GM12801 (cell line): Measurements from ENCODE around the gene PKD1L1.

Experiments
- TF ChIP-seq, protein P1 (sequence below): IDR thresholded peaks from one replicate; pipeline ENCODE4 v1.5.1; 2011; ENCODE audit warnings: control low read depth; ENCODE audit not compliant: insufficient read length; ENCODE audit errors: extremely low read depth

Gene PKD1L1

DNA sequence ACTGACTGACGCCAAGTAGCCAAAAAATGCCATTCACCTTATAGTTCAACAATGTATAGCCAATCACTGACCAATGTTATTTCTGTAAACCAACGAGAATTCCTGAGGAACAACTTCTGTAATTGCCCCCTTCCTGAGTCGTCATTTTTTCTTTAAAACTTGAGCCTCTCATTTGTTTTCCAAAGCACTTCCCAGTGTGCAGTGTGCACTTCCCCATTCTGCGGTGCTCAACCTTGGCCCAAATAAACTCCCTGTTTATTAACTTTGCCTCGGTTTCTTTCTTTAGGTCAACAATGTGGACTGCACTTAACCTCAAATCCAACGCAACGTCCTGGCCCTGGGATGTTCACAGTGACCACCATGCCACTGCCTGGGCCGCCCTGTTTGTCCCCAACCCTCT lies 15.1 kb downstream of the PKD1L1 start:
- TF ChIP-seq, protein P1, sequence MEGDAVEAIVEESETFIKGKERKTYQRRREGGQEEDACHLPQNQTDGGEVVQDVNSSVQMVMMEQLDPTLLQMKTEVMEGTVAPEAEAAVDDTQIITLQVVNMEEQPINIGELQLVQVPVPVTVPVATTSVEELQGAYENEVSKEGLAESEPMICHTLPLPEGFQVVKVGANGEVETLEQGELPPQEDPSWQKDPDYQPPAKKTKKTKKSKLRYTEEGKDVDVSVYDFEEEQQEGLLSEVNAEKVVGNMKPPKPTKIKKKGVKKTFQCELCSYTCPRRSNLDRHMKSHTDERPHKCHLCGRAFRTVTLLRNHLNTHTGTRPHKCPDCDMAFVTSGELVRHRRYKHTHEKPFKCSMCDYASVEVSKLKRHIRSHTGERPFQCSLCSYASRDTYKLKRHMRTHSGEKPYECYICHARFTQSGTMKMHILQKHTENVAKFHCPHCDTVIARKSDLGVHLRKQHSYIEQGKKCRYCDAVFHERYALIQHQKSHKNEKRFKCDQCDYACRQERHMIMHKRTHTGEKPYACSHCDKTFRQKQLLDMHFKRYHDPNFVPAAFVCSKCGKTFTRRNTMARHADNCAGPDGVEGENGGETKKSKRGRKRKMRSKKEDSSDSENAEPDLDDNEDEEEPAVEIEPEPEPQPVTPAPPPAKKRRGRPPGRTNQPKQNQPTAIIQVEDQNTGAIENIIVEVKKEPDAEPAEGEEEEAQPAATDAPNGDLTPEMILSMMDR = no peak

DNA sequence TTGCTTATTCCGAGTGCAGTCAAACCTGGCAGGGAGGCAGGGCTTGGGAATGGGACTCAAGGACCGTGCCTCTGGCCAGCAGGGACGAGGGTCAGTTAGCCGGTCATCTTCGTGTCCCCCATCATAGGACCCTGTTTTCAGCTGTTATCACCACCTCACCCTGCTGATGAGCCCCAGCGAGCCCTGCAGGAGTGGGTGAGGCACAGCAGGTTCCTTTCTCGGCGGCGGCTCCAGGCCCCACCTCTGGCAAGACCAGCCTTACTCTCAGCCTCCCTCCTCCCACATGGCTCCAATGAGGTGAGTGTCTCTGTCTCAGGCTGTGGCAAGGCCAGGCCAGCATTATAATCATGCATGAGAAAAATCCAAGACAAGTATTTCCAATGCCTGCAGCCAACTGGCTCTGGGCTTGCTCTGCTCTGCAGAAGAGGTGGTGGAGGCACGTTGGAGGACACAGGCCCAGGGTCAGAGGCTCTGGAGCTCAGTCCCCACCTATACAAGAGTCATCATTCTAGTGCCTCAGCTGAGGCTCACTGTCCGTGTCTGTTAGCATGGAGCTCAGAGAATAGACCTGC lies 15.7 kb downstream of the PKD1L1 start:
- TF ChIP-seq, protein P1 = no peak

DNA sequence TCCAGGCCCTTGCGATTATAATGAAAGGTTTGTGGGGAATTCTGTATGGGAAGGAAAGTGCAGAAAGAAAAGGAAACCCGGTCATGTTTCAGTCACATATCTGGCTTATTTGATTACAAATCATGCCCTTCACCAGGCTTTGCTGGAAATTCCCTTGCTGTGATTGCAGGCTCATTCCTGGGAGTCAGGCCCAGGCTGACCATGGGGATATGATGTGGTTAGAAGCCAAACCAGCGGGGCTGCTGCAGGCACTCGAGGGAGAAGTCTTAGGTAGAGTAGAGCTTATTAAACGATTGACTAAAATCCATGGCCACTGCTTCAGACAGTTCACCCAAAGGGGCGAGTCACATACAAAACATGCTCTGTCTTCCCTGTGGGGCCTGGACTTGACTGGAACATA lies 16.2 kb downstream of the PKD1L1 start:
- TF ChIP-seq, protein P1 = no peak

- TF ChIP-seq, protein P1 = no peak
Observed at GRCh38 chr7:47931005-47932004, 17.0 kb downstream of the PKD1L1 start.

DNA sequence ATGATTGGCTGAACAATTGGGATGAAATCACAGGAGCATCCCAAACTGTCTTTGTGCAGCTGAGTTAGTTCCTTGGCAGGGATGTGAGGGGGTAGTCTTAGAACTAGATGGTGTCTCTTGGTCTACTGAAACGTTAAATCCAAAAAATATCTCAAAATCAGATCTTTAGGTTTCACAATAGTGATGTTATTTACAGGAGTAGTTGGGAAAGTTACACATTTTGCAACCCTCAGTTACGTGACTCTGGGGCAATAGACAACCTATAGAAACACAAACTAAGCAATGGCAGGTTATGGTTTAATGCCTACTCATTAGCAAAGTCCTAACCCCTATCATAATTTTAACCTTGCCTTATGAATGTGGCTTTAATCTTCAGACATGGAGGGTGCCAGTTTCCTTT lies 24.0 kb downstream of the PKD1L1 start:
- TF ChIP-seq, protein P1 = no peak

DNA sequence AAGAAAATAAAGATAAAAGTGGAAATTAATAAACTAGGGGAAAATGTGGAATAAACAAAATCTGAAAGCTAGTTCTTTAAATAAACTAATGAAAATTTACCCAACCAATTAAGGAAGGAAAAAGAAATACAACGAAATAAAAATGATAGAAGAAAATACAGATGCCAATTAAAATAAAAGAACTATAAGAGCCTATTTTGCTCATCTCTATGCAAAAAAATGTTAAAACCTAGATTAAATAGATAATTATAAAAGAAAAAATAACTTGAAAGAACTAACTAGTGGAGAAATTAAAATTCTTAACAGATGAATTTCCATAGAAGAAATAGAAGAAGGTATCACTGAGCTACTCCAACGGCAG lies 32.7 kb downstream of the PKD1L1 start:
- TF ChIP-seq, protein P1 = no peak

DNA sequence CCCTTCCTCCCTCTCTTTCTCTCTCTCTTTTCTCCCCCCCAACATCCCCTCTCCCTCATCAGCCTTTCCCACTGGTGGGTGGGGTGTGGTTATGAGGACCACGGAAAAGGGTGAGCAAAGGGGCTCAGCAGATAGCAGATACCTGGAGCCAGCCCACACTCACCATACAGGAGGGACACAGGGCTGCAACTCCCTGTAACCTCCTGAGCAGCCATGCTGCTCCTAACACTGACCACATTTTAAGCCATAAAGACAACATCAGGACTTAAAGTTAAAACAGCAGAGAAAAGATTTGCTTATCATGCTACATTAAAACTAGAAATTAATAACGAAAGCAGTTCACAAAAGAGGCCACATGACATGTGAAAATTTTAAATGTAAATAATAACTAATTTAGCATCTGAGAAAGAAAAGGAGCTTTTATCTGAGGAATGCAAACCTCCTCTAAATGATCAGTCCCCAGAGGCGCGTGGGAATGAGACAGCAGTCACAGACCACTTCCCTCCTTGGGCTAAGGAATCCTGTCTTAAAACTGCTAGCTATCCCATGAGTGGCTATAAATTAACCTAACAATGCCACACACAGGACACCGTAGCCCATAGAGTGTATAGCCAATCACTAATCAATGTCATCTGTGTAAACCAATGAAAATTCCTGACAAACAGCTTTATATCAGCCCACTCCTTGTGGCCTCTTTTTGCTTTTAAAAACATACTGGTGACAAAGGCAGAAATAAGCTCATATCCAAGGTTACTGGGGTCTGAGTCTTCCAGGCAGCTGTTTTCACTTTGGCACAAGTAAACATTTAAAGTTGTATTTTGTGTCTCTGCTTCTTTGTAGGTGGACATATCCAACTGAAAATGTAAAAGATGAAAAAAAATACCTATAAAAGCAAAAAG lies 33.3 kb downstream of the PKD1L1 start:
- TF ChIP-seq, protein P1 = no peak
